CD1c-positive myeloid dendritic cell (primary cell): ENCODE results near the gene DONSON.

ENCODE experiments used
- DNase-seq: peaks from one replicate; pipeline ENCODE4 v3.0.0-alpha.2; 2016; ENCODE audit errors: extremely low spot score

The DONSON gene

DNA sequence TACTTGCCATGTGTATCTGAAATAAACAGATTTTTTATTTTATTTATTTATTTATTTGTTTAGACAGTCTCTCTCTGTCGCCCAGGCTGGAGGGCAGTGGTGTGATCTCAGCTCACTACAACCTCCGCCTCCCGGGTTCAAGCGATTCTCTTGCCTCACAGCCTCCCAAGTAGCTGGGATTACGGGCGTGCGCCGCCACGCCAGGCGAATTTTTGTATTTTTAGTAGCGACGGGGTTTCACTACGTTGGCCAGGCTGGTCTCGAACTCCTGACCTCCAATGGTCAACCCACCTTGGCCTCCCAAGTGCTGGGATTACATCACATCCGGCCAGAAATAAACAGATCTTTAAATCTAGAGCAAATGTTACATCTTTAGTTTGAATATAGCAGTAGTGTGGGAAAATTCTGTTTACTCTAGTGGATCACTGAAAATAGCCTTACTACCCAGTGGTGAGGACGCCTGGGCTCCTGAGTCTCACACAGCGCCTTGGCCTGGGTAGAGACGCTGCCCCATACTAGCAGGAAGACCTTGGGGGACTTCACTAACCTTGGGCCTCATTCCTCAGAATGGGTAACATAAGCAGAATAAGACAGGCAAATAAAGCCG is 47.3 kb downstream of the DONSON start:
- peak; percentile 15 for DNase-seq

DNA sequence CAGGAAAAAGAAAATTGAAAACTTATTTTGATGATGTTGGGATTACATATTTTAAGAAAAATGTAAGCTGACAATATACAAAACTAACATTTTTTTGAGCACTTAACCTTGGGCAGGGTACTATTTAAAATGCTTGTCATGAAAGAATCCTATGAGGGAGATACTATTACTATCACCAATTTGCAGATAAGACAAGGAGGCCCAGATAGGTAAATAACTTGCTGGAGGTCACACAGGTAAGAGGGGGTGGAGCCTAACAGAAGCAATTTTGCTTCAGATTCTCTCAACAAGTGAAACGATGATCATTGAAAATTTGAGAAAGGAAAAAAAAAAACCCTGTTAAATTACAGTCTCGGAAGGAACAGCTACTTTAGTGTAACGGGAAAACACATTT is 47.8 kb downstream of the DONSON start:
- DNase-seq = no peak

DNA sequence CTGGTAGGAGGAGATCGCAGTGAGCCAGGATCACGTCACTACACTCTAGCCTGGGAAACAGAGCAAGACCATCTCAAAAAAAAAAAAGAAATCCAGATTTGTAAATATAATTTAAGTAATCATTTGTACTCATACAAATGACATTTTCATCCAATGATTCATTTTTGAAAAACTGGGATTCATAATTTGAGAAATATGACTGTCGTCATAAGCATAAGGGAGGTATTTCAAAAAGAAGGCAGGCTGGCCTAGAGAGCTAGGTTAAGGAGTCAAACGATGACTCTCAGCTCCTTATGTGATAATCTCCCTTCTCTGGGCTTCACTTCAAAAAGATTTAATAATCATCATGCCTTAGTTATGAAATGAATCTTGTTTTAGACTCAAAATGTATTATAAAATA is 48.9 kb downstream of the DONSON start:
- DNase-seq = no peak

DNA sequence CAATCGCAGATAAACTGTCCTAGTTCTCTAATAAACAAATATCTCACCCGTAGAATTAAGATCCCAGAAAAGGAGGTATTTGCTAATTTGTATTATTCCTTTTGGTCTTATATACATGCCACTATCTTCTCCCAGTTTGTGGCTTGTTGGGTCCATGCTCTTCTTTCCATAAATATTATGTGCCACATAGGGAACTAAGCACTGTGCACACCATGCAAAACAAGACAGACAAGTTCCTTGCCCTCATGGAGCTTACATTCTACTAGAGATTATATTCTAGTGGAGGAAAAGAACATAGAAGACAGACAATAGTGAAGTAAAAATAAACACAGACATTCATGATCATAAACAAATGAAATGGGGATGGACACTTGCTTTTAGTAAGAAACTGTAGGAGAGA is 51.3 kb downstream of the DONSON start:
- DNase-seq = no peak

GRCh38 chr21:33531007-33531406 is 57.5 kb downstream of the DONSON start:
- DNase-seq = no peak
